Tibial nerve (tissue), 4 donors: ENCODE results near the gene GLTP.

Source experiments
- EP300 ChIP-seq, 2 donors: sonication (generic); formaldehyde crosslinking; IDR thresholded peaks; one replicate each; pipeline ENCODE4 v1.6.1; 2017; ENCODE audit warnings: antibody characterized with exemption in 2 of 2, mild to moderate bottlenecking in 1 of 2
- TF ChIP-seq, protein P1 (sequence below), 5 experiments: fragments of 200-600 bp in 3 of 5; fragments of 450-650 bp in 2 of 5; sonication (generic) in 3 of 5; IDR thresholded peaks; one replicate each; pipeline ENCODE4 v1.5.1; 2016 to 2019; ENCODE audit warnings: antibody characterized with exemption in 5 of 5, mild to moderate bottlenecking in 3 of 5, moderate library complexity in 2 of 5

DNA sequence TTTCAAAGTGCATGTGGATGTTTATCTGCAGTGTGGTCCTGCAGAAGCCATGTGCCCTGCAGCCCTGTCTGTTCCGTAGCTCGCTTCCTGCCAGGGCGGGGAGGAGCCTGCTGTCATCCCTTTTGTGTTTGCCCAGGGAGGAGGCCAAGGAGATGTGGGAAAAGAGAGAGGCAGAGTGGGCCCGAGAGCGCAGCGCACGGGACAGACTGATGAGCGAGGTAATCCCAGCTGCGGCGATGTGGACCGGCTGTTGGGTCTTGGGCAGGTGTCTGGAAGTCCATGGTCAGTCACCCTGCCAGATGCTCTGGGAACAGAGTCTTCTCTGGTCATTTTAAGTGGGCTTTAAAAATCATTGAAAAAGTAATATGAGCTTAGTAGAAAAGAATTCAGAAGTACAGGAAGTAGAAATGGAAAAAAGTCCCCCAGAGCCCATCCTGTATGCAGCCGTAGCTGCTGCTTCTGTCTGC lies 32.5 kb upstream of the GLTP start:
- TF ChIP-seq EP300 (IDR thresholded peaks at IDR 0.05), result no peak
- TF ChIP-seq, protein P1, sequence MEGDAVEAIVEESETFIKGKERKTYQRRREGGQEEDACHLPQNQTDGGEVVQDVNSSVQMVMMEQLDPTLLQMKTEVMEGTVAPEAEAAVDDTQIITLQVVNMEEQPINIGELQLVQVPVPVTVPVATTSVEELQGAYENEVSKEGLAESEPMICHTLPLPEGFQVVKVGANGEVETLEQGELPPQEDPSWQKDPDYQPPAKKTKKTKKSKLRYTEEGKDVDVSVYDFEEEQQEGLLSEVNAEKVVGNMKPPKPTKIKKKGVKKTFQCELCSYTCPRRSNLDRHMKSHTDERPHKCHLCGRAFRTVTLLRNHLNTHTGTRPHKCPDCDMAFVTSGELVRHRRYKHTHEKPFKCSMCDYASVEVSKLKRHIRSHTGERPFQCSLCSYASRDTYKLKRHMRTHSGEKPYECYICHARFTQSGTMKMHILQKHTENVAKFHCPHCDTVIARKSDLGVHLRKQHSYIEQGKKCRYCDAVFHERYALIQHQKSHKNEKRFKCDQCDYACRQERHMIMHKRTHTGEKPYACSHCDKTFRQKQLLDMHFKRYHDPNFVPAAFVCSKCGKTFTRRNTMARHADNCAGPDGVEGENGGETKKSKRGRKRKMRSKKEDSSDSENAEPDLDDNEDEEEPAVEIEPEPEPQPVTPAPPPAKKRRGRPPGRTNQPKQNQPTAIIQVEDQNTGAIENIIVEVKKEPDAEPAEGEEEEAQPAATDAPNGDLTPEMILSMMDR (IDR thresholded peaks at IDR 0.05), result no peak
